Activated CD4-positive, alpha-beta T cell treated with anti-CD3 and anti-CD28 coated beads, Interleukin-2, Interleukin-6, amounts not matched to agents 100 ng/mL and 50 ng/mL, durations not matched to agents 16 hours and 8 hours (primary cell): ENCODE measurements around the gene TLX1.

Source experiments
- DNase-seq: peaks from one replicate; pipeline ENCODE4 v3.0.0-alpha.2; 2020

The TLX1 gene

GRCh38 chr10:101134299-101135127 lies 3.4 kb downstream of the TLX1 start:
- DNase-seq = no peak

GRCh38 chr10:101135141-101136006 lies 4.3 kb downstream of the TLX1 start:
- DNase-seq = no peak

- no peak for DNase-seq
Observed at GRCh38 chr10:101136007-101136707, 5.1 kb downstream of the TLX1 start.

DNA sequence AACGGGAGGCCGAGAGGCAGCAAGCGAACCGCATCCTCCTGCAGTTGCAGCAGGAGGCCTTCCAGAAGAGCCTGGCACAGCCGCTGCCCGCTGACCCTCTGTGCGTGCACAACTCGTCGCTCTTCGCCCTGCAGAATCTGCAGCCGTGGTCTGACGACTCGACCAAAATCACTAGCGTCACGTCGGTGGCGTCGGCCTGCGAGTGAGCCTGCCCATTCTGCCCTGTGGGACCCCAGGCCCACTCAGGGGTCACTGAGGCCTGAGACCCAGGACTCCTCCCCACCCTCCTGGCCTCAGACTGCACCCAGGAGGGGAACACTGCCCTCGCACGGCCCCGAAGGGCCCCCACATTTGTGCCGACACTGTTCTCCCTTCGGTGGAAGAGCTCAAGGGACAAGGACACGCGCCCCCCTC lies 5.6 kb downstream of the TLX1 start:
- no peak for DNase-seq

DNA sequence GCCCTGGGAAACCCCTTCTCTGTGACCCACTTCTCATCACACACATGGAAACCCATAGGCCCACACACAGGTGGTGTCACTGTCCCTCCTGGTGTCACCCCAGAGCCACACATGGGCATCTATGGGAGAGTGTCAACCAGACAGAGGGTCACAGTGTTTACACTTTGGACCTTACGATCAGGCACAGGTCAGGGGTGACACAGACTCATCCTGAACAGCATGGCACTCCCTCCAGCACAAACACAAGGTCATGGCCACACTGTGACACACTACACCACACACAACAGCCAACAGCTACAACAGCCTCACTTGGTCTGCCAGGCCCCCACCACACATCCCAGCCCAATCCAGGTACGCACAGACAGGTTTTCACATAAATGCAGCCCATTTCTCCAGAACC lies 6.2 kb downstream of the TLX1 start:
- no peak for DNase-seq

DNA sequence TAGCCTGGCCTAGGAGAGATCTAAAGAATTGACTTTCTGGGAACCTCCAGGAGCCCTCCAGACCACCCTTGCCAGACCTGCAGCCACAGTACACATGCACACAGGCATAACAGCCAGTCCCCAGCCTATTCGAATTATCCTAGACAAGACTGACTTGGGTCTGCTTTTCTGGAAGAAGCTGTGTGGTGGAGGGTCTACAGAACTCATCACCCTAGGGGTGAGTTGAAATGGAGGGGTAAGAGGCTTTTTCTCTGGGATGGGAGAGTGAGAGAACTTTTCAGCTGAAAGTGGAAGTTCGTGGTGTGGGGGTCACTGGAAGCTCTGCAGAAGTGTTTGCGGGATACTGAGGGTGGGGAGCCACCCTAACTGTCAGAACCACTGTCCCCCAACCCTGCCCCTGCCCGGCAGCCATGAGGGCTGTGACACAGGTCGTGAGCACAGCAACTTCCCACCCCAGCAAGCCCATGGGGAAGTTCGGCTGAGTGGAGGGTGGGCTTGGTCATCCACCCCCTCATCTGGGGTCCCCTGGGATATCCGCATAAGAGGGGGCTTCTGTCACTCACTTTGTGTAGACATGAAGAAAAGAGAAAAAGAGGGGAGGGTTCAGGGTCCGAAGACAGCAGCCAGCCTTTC lies 7.8 kb downstream of the TLX1 start:
- DNase-seq = no peak

DNA sequence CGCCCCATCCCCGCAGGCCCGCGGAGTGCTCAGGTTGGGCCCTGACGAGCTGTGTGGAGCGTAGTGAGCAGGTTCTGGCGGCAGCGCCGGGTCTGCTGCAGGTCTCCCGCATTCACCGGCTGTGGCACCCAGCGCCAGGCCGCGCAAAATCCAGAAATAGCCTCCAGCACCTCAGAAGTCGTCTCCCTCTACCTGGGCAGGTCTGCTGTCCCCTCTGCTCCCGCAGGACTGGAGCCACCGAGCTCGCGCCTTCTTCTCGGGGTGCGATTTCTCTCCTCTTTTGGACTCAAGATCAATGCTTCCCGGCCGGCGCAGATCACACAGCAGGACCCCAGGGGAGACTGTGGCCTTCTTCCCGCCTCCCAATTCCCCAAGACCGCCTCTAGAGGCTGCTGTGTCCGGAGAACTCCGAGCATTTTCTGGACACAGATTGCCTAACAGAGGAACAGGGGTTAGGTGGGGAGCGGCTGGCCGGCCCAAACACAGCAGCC lies 8.4 kb downstream of the TLX1 start:
- no peak for DNase-seq

DNA sequence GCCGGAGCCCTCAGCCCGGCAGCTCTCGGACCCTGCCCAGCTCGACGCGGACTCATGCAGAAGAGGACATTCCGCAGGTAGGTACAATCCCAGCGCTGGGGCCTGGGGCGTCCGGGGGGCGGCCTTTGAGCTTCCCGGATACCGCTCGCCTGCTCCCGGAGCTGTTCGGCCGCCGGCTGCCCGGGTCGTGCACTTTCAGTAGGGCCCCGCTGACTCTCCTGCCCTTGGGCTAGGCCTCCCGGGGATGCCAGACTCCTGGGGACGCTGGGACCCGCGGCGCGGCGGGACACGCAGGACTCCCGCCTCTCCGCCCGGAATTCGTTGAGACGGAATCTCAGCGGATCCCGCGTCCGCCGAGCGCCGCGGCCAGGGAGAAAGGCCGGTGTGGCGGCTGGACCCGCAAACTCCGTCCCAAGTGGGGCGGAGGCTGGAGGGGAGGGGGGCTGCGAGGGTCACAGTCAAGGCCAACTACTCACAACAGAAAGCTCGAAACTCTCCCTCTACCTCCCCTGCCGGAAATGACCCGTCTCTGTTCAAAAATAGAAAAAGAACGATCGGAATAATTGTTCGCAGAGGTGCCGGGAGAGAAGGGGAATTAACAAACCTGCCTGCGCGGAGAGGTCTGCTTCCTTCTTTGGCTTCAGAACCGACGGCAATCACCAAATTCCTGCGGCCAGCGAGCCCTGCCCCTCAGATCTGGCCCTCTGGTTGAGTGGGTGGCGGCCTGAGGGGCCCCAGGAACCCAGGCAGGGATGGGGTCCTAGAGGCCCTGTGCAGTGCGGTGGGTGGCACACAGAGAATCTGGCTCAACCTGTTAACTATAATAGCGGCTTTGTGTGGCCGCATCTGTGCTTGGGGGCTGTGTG lies 9.2 kb downstream of the TLX1 start:
- no peak for DNase-seq

- DNase-seq = no peak
Observed at GRCh38 chr10:101140950-101141615, 10.0 kb downstream of the TLX1 start.

DNA sequence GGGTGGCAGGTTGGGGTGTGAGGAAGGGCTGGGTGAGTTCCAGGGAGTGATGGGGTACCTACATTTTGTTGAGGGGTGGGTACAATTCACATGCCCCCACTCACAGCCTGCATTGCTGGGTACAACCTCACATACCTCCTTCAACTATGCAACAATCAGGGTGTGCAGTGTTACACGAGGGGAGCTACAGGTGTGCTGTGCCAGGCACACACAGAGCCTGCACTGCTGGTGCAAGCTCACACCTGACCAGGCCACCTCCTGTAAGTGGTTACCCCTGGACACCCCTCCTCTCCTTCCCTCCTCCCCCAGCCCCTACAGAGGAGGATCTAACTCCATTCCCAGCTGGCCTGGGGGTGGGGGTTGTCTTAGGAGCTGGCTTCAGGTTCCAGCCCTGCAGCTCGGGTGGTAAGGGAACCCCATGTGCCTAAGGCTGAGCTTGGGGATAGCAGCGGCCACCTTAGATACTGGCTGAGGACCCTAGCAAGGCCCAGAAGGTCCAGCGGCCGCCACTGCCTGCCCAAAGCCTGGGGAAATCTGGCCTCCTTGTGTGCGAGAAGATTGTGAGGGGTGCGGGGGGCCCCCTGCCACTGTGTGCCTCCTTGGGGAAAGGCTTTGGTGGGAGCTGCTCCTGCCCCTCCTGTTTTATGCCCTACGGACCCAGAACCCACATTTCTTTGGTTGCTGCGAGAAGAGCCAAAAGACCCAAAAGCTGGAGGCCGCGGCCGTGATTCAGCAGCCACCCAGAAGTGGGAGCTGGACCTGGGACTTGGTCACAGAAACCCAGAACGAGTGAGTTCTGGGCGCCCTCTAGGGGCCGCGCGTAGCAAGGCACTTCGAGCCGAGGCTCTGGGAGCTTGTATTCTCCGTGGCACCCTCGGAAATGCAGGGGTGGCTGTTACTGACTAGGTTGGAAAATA lies 10.8 kb downstream of the TLX1 start:
- DNase-seq = peak; percentile 88

GRCh38 chr10:101142533-101143344 lies 11.6 kb downstream of the TLX1 start:
- no peak for DNase-seq

DNA sequence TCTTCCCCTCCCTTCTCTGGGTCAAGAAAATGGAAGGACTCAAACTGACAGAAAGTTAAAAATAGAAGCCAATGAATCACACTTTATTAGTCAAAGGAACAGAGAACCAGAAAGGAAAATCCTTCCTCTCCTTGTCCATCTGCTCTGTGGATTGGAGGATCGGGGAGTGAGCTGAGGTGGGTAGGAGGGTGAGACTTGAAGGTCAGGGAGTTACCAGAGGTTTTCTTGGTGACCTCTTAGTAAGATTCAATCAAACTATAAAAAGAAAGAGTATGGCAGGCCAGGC lies 12.2 kb downstream of the TLX1 start:
- no peak for DNase-seq

DNA sequence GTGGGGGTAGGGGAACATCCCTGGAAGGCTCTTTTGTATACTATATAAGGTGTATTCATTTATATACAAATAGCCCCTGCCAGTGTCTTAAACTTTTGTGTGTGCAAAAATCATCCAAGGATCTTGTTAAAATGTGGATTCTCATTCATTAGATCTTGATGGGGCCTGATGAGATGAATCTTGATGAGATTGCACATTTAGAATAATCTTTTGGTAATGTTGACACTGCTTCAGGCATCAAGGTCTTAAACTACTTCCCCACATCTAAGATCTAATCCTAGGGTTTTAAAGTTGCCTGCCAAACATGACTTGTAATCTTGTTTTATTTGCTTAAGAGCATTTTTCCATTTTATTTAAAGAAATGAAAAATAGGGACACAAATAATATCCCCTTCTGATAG lies 13.0 kb downstream of the TLX1 start:
- DNase-seq = no peak

DNA sequence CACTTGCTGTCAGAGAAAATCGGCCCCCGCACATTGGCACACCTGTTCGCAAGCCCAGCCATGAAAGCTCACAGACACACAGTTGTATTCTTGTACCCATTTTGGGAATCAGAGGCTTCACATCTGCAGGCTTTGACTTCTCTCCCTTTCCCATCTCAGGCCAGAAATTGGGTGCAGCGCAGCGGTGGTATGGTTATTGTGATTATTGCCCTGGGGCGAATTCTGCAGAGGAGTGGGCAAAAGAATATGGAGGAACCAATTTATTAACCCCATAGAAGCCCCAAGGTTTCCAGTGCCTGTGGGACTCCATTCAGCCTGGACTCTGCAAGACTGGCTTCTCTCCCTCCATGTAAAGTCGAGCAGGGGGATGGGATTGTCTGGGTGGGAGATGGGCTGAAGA lies 14.0 kb downstream of the TLX1 start:
- DNase-seq = no peak

DNA sequence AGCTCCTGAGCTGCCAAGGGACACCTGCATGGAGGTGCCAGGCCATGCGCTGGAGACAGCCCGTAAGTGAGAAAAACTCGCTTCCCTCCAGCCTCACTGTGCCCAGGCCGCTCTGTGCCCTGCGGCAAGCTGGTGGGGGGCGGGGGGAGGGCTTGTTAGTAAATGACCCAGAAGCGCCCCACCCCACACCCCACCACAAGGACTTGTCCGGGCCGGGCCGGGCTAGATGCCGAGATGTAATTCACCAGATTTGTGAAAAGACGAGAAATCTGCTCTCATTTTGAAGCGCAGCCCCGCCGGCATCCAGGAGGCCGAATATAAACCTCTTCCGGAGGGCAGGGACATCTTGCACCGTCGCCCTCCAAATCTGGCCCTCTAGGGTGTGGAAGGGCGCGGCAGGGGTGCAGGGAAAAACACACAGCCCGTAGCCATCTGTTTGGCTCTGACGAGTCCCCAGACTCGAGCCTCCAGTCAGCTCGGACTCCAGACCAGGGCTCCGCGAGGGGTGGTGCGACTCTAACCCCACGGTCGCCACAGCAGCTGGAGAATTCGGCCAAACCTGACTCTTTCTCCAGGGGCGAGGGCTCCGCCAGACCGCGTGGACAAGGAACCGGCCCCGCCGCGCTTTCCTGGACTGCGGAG lies 14.8 kb downstream of the TLX1 start:
- no peak for DNase-seq

DNA sequence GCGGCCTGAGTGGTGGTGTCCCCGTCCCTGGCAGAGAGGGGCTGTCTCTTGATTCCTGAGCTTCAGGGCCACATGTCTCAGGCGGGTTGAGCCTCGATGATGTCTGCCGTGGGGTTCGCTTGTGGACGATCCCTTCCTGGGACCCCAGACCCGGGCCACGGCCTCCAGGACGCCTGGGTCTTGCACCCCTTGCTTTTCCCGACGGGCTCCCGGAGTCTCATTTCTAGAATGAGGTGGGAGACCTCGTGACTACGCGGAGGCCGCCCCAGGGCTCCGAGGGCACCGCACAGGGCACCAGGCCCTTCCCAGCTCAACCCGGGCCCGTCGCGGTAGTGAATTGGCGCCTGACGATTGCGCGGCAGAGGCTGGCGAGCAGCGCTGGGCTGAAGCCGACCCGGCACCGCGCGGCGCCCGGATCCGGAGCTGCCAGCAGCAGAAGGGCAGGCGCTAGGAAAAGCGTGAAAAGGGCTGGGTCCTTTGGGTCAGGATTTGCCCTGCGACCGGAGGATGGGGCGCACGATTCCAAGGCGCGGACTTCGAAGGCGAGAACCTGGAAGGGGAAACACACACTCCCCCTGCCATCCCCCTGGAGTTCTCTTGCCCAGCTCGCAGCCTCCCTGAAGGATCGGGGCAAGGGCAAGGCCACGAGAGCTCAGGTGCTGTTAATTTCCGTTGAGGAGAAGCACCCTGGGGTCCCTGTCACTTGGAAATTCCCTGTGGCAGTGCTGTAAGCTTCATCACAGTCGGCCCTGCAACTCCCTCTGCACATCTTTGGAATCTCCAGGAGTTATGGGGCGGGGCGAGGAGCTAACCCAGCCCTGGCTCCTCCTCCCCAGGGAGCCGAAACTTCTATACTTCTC lies 15.5 kb downstream of the TLX1 start:
- no peak for DNase-seq

- DNase-seq = no peak
Observed at GRCh38 chr10:101151395-101151794, 20.3 kb downstream of the TLX1 start.

- no peak for DNase-seq
Observed at GRCh38 chr10:101152316-101152715, 21.2 kb downstream of the TLX1 start.
